Measurements from ENCODE around the gene MAOA. TPM values are rescaled to one million over a fixed set of nuclear protein-coding genes. Genes with fewer than 3 reads are reported as not detected.

Gene MAOA
- total RNA-seq, 6 experiments from 2014 or later, result 76.2 to 180 (median 109) TPM

GRCh38 chrX:43716696-43717095 is 60.6 kb downstream of the MAOA start:
- intact Hi-C loops (cut with DNase I), result no loop called here
- H3K36me3 ChIP-seq, result peaks cover 0 to 6% (median under 1%) of the 10 kb centered on the region in 4 donors
- H3K27me3 ChIP-seq, result no peaks in the 10 kb centered on the region
- 86% methylated on average over 1 of the region's 1 CpG for WGBS (ENCODE audit: insufficient coverage, low coverage, low lambda C conversion rate, missing lambda C conversion rate)
- no peak for DNase-seq
- ATAC-seq, result no peak
- no peaks in the 10 kb centered on the region for H3K4me1 ChIP-seq
- no peak overlapping the region for H3K27ac ChIP-seq
- no peak for TF ChIP-seq CTCF (IDR thresholded peaks at IDR 0.05)
- no peak for TF ChIP-seq POLR2A (IDR thresholded peaks at IDR 0.05)
- no peaks in the 10 kb centered on the region for H3K9me3 ChIP-seq
- H3K4me3 ChIP-seq, result no peak overlapping the region

- 57% methylated on average over 1 of the region's 1 CpG for WGBS (ENCODE audit: insufficient coverage, low coverage, low lambda C conversion rate, missing lambda C conversion rate)
- Histone ChIP-seq H3K27ac (no peak overlapping the region), H3K9me3 (no peaks in the 10 kb centered on the region), H3K27me3 (no peaks in the 10 kb centered on the region), H3K4me3 (no peak overlapping the region), H3K4me1 (no peaks in the 10 kb centered on the region), H3K36me3 (peaks cover 0 to 4% (median under 1%) of the 10 kb centered on the region in 4 donors)
- DNase-seq, result no peak
- intact Hi-C loops (cut with DNase I), result no loop called here
- no peak for ATAC-seq
- TF ChIP-seq CTCF (IDR thresholded peaks at IDR 0.05) (no peak), POLR2A (IDR thresholded peaks at IDR 0.05) (no peak)
These were observed 61.1 kb downstream of the MAOA start for GRCh38 chrX:43717161-43717560.

- H3K27ac ChIP-seq, result no peak overlapping the region
- H3K9me3 ChIP-seq, result peaks cover 0 to 4% (median 0%) of the 10 kb centered on the region in 4 donors
- no peak overlapping the region for H3K4me3 ChIP-seq
- intact Hi-C loops (cut with DNase I), result no loop called here
- TF ChIP-seq CTCF (IDR thresholded peaks at IDR 0.05), result no peak
- no peak for TF ChIP-seq POLR2A (IDR thresholded peaks at IDR 0.05)
- 83% methylated on average over 1 of the region's 1 CpG for WGBS (ENCODE audit: insufficient coverage, low coverage, low lambda C conversion rate, missing lambda C conversion rate)
- DNase-seq, result no peak
- H3K36me3 ChIP-seq, result peaks cover 0 to 2% (median 0%) of the 10 kb centered on the region in 4 donors
- H3K4me1 ChIP-seq, result no peaks in the 10 kb centered on the region
- no peaks in the 10 kb centered on the region for H3K27me3 ChIP-seq
- no peak for ATAC-seq
These were observed 62.0 kb downstream of the MAOA start for GRCh38 chrX:43718081-43718480.

- peaks cover 0 to 2% (median 0%) of the 10 kb centered on the region in 4 donors for H3K36me3 ChIP-seq
- 73% methylated on average over 6 of the region's 6 CpGs for WGBS (ENCODE audit: insufficient coverage, low coverage, low lambda C conversion rate, missing lambda C conversion rate)
- no peak for TF ChIP-seq POLR2A (IDR thresholded peaks at IDR 0.05)
- no peak for TF ChIP-seq CTCF (IDR thresholded peaks at IDR 0.05)
- DNase-seq (no peak), ATAC-seq (no peak)
- no peak overlapping the region for H3K4me3 ChIP-seq
- H3K4me1 ChIP-seq, result no peaks in the 10 kb centered on the region
- H3K9me3 ChIP-seq, result peaks cover 0 to 4% (median 0%) of the 10 kb centered on the region in 4 donors
- H3K27ac ChIP-seq, result no peak overlapping the region
- intact Hi-C loops (cut with DNase I), result no loop called here
- H3K27me3 ChIP-seq, result no peaks in the 10 kb centered on the region
These were observed 62.4 kb downstream of the MAOA start for GRCh38 chrX:43718546-43718945.

- WGBS (ENCODE audit: insufficient coverage, low coverage, low lambda C conversion rate, missing lambda C conversion rate), result 63% methylated on average over 1 of the region's 1 CpG
- peaks cover 0 to 2% (median 0%) of the 10 kb centered on the region in 4 donors for H3K36me3 ChIP-seq
- no peak overlapping the region for H3K27ac ChIP-seq
- no peak for DNase-seq
- TF ChIP-seq POLR2A (IDR thresholded peaks at IDR 0.05), result no peak
- no peak for TF ChIP-seq CTCF (IDR thresholded peaks at IDR 0.05)
- H3K9me3 ChIP-seq, result peaks cover 0 to 4% (median 0%) of the 10 kb centered on the region in 4 donors
- H3K4me3 ChIP-seq, result no peak overlapping the region
- no peaks in the 10 kb centered on the region for H3K4me1 ChIP-seq
- intact Hi-C loops (cut with DNase I), result no loop called here
- ATAC-seq, result no peak
- no peaks in the 10 kb centered on the region for H3K27me3 ChIP-seq
These were observed 62.9 kb downstream of the MAOA start for GRCh38 chrX:43718956-43719355.

Measured in right lobe of liver (tissue), 6 donors.